RWPE2 (cell line): ENCODE measurements around the gene DLG3.

ENCODE experiments used
- ATAC-seq: fragments of 200-7000 bp; cut with Tn5 transposase; 3 replicates; pipeline ENCODE4 v1.9.1; 2021; ENCODE audit warnings: low read depth
- DNase-seq: peaks from one replicate; pipeline ENCODE4 v3.0.0-alpha.2; 2020; ENCODE audit warnings: low spot score
- H3K27ac ChIP-seq: fragments of 450-650 bp; 2 replicates; pipeline ENCODE4 v1.5.1; 2017; ENCODE audit warnings: mild to moderate bottlenecking; ENCODE audit not compliant: poor library complexity, severe bottlenecking
- H3K27me3 ChIP-seq: fragments of 250-450 bp; sonication (Bioruptor Pico); 2 replicates; pipeline ENCODE4 v1.5.1; 2021; ENCODE audit warnings: mild to moderate bottlenecking, moderate library complexity; ENCODE audit not compliant: insufficient read depth, poor library complexity, severe bottlenecking
- H3K36me3 ChIP-seq: fragments of 250-450 bp; sonication (Bioruptor Pico); 2 replicates; pipeline ENCODE4 v1.5.1; 2020; ENCODE audit warnings: low read depth, mild to moderate bottlenecking, moderate library complexity
- H3K4me1 ChIP-seq: fragments of 250-450 bp; sonication (Bioruptor Pico); 2 replicates; pipeline ENCODE4 v1.5.1; 2021; ENCODE audit warnings: mild to moderate bottlenecking, moderate library complexity; ENCODE audit not compliant: insufficient read depth, poor library complexity, severe bottlenecking
- H3K4me3 ChIP-seq: fragments of 250-450 bp; sonication (Bioruptor Pico); 2 replicates; pipeline ENCODE4 v1.5.1; 2021; ENCODE audit warnings: mild to moderate bottlenecking, moderate library complexity; ENCODE audit not compliant: severe bottlenecking
- H3K9me3 ChIP-seq: fragments of 250-450 bp; sonication (Bioruptor Pico); 2 replicates; pipeline ENCODE4 v1.5.1; 2021; ENCODE audit warnings: mild to moderate bottlenecking, moderate library complexity; ENCODE audit not compliant: severe bottlenecking
- TF ChIP-seq, protein P1 (sequence below): fragments of 450-650 bp; IDR thresholded peaks from one replicate; pipeline ENCODE4 v1.5.1; 2017; ENCODE audit warnings: mild to moderate bottlenecking, moderate library complexity; ENCODE audit not compliant: poor library complexity, severe bottlenecking

DLG3 gene

GRCh38 chrX:70527053-70527452 lies 82.4 kb downstream of the DLG3 start:
- Histone ChIP-seq H3K36me3 (no peaks in the 10 kb centered on the region), H3K27me3 (no peaks in the 10 kb centered on the region), H3K4me3 (no peak overlapping the region), H3K27ac (no peak overlapping the region), H3K4me1 (no peaks in the 10 kb centered on the region), H3K9me3 (no peaks in the 10 kb centered on the region)
- ATAC-seq = no peak
- no peak for DNase-seq
- TF ChIP-seq, protein P1, sequence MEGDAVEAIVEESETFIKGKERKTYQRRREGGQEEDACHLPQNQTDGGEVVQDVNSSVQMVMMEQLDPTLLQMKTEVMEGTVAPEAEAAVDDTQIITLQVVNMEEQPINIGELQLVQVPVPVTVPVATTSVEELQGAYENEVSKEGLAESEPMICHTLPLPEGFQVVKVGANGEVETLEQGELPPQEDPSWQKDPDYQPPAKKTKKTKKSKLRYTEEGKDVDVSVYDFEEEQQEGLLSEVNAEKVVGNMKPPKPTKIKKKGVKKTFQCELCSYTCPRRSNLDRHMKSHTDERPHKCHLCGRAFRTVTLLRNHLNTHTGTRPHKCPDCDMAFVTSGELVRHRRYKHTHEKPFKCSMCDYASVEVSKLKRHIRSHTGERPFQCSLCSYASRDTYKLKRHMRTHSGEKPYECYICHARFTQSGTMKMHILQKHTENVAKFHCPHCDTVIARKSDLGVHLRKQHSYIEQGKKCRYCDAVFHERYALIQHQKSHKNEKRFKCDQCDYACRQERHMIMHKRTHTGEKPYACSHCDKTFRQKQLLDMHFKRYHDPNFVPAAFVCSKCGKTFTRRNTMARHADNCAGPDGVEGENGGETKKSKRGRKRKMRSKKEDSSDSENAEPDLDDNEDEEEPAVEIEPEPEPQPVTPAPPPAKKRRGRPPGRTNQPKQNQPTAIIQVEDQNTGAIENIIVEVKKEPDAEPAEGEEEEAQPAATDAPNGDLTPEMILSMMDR = no peak

GRCh38 chrX:70527610-70528345 lies 83.1 kb downstream of the DLG3 start:
- ATAC-seq (no peak), DNase-seq (no peak)
- H3K4me3 ChIP-seq = no peak overlapping the region
- TF ChIP-seq, protein P1 = no peak
- H3K9me3 ChIP-seq = no peaks in the 10 kb centered on the region
- no peaks in the 10 kb centered on the region for H3K27me3 ChIP-seq
- no peaks in the 10 kb centered on the region for H3K4me1 ChIP-seq
- no peaks in the 10 kb centered on the region for H3K36me3 ChIP-seq
- no peak overlapping the region for H3K27ac ChIP-seq

GRCh38 chrX:70535198-70535597 lies 90.6 kb downstream of the DLG3 start:
- Histone ChIP-seq H3K36me3 (no peaks in the 10 kb centered on the region), H3K27ac (no peak overlapping the region), H3K4me3 (no peak overlapping the region), H3K4me1 (no peaks in the 10 kb centered on the region), H3K27me3 (no peaks in the 10 kb centered on the region), H3K9me3 (no peaks in the 10 kb centered on the region)
- ATAC-seq (no peak), DNase-seq (no peak)
- TF ChIP-seq, protein P1 = no peak

DNA sequence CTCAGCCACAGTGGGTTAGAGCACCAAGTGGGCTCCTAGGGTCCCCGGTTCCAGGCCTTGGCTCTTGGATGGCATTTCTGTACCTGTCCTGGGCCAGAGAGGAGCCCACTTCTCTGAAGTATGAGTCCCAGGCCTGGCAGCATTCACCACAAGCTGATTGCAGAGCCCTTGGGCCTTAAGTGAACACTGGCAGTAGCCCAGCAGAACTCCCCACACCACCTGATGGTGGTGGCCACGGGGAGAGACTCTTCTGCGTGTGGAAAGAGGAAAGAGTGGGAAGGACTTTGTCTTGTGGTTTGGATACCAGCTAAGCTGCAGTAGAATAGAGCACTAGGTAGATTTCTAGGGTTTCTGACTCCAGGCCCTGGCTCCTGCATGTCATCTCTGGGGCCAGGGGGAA lies 104.8 kb downstream of the DLG3 start:
- H3K4me3 ChIP-seq = no peak overlapping the region
- DNase-seq = no peak
- peaks cover 5% of the 10 kb centered on the region for H3K4me1 ChIP-seq
- ATAC-seq = no peak
- TF ChIP-seq, protein P1 = no peak
- H3K27me3 ChIP-seq = no peaks in the 10 kb centered on the region
- H3K9me3 ChIP-seq = no peaks in the 10 kb centered on the region
- no peaks in the 10 kb centered on the region for H3K36me3 ChIP-seq
- no peak overlapping the region for H3K27ac ChIP-seq

DNA sequence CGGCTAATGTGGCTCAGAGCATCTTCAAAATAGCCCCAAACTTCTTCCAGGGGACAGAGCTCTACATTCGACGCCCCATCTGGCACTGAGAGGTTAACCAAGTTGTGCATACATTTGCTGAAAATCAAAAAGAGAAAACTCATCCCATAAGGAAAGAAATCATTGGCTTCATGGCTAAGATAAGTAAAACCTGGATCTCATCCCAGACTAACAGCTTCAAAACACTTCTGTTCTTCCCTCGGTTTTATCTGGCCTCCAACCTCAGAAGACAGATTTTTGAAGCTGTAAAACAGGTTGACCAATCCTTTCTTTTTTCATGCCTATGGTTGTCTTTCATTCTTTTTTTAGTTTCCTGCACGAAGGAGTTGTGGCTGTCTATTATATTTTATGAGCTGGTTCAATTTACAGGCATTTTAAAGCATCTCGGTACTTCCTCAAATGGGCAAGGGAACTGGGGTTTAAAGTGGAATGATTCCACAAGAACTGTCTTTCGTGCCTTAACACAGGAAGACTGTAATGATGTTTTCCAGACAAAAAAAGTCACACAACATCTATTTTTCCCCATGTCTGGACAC lies 107.6 kb downstream of the DLG3 start:
- ATAC-seq (no peak), DNase-seq (no peak)
- TF ChIP-seq, protein P1 = no peak
- Histone ChIP-seq H3K36me3 (no peaks in the 10 kb centered on the region), H3K27me3 (no peaks in the 10 kb centered on the region), H3K4me1 (peaks cover 5% of the 10 kb centered on the region), H3K27ac (no peak overlapping the region), H3K9me3 (no peaks in the 10 kb centered on the region), H3K4me3 (no peak overlapping the region)
